ENCODE measurements around the gene MSTN. TPM values are rescaled to one million over a fixed set of nuclear protein-coding genes. Genes with fewer than 3 reads are reported as not detected.

Gene MSTN
- total RNA-seq, 1 donor from 2014 or later: 1.4 TPM

DNA sequence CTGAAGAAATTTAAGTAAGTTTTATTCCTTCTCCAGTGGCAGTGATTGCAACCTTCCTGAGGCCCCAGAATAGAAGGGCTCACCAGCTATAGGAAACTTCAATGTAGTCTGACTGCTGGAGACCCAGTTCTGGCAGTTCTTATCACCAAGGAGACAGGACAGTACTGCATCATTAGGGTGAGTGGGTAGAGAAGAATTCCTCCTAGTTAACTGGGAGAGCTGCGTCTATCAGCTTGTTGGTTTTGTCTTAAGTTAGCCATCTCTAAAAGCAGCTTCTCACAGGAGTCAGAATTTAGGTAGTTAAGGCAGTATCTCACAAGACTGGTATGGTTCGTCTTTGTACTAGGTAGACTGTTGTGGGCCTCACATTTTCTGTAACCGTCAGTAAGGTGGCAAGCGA lies 3.3 kb upstream of the MSTN start:
- Mint-ChIP-seq H3K36me3 (no peaks in the 10 kb centered on the region), H3K27ac (no peak overlapping the region), H3K4me1 (ENCODE audit: unreplicated experiment) (no peaks in the 10 kb centered on the region), H3K27me3 (no peaks in the 10 kb centered on the region), H3K4me3 (no peak overlapping the region), H3K9me3 (no peaks in the 10 kb centered on the region)
- TF ChIP-seq, protein P1, sequence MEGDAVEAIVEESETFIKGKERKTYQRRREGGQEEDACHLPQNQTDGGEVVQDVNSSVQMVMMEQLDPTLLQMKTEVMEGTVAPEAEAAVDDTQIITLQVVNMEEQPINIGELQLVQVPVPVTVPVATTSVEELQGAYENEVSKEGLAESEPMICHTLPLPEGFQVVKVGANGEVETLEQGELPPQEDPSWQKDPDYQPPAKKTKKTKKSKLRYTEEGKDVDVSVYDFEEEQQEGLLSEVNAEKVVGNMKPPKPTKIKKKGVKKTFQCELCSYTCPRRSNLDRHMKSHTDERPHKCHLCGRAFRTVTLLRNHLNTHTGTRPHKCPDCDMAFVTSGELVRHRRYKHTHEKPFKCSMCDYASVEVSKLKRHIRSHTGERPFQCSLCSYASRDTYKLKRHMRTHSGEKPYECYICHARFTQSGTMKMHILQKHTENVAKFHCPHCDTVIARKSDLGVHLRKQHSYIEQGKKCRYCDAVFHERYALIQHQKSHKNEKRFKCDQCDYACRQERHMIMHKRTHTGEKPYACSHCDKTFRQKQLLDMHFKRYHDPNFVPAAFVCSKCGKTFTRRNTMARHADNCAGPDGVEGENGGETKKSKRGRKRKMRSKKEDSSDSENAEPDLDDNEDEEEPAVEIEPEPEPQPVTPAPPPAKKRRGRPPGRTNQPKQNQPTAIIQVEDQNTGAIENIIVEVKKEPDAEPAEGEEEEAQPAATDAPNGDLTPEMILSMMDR (conservative IDR thresholded peaks at IDR 0.05): no peak
- no peak for DNase-seq (ENCODE audit: extremely low spot score, unreplicated experiment)

GRCh38 chr2:190063624-190064023 lies 1.1 kb upstream of the MSTN start:
- Mint-ChIP-seq H3K4me1 (ENCODE audit: unreplicated experiment) (no peaks in the 10 kb centered on the region), H3K4me3 (no peak overlapping the region), H3K27me3 (no peaks in the 10 kb centered on the region), H3K9me3 (no peaks in the 10 kb centered on the region), H3K27ac (no peak overlapping the region), H3K36me3 (no peaks in the 10 kb centered on the region)
- no peak for DNase-seq (ENCODE audit: extremely low spot score, unreplicated experiment)
- TF ChIP-seq, protein P1 (conservative IDR thresholded peaks at IDR 0.05): no peak

- Mint-ChIP-seq H3K36me3 (no peaks in the 10 kb centered on the region), H3K27me3 (no peaks in the 10 kb centered on the region), H3K4me1 (ENCODE audit: unreplicated experiment) (no peaks in the 10 kb centered on the region), H3K9me3 (no peaks in the 10 kb centered on the region), H3K27ac (no peak overlapping the region), H3K4me3 (no peak overlapping the region)
- no peak for DNase-seq (ENCODE audit: extremely low spot score, unreplicated experiment)
- TF ChIP-seq, protein P1 (conservative IDR thresholded peaks at IDR 0.05): no peak
These were observed 476 bp downstream of the MSTN start for GRCh38 chr2:190062053-190062452.

DNA sequence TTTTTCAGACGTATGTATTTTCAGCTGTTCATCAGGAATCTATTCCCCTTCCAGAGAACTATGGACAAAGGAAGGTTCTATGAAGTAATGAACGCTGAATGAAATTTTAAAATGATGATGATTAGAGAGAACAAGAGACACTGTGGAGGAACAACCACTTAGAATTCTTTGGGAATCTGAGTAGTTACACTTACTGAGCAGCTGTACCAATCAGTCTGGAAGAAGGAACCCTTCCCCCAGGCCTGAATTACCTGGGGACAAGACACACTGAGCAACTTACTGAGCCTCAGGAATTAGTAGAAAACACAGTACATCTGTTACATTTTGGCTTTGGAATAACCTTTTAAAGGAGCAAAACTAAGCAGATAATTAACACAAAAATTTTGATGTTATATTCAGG lies 1.9 kb downstream of the MSTN start:
- Mint-ChIP-seq H3K27me3 (no peaks in the 10 kb centered on the region), H3K36me3 (no peaks in the 10 kb centered on the region), H3K27ac (no peak overlapping the region), H3K4me1 (ENCODE audit: unreplicated experiment) (no peaks in the 10 kb centered on the region), H3K4me3 (no peak overlapping the region), H3K9me3 (no peaks in the 10 kb centered on the region)
- no peak for DNase-seq (ENCODE audit: extremely low spot score, unreplicated experiment)
- TF ChIP-seq, protein P1 (conservative IDR thresholded peaks at IDR 0.05): no peak

DNA sequence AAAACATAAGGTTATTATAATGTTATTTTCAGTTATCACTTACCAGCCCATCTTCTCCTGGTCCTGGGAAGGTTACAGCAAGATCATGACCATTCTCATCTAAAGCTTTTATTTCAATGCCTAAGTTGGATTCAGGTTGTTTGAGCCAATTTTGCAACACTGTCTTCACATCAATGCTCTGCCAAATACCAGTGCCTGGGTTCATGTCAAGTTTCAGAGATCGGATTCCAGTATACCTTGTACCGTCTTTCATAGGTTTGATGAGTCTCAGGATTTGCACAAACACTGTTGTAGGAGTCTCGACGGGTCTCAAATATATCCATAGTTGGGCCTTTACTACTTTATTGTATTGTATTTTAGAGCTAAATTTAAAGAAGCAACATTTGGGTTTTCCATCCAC lies 2.5 kb downstream of the MSTN start:
- H3K9me3 Mint-ChIP-seq: no peaks in the 10 kb centered on the region

More for the DNA sequence above, 2.5 kb downstream of the MSTN start:
- no peaks in the 10 kb centered on the region for H3K4me1 Mint-ChIP-seq (ENCODE audit: unreplicated experiment)
- no peaks in the 10 kb centered on the region for H3K36me3 Mint-ChIP-seq
- H3K27me3 Mint-ChIP-seq: no peaks in the 10 kb centered on the region
- H3K4me3 Mint-ChIP-seq: no peak overlapping the region
- DNase-seq (ENCODE audit: extremely low spot score, unreplicated experiment): no peak
- no peak overlapping the region for H3K27ac Mint-ChIP-seq
- TF ChIP-seq, protein P1 (conservative IDR thresholded peaks at IDR 0.05): no peak

Measured in type B pancreatic cell (in vitro differentiated cells).